PC-9 (cell line): ENCODE measurements around the gene OR52E6. TPM values are rescaled to one million over a fixed set of nuclear protein-coding genes. Genes with fewer than 3 reads are reported as not detected.

Experiments used
- BruUV-seq: library from RNA; stranded (reverse); fragments of 400-500 nt; replicated peaks from 2 replicates; lab custom pipeline; 2021; lab: Mats Ljungman, UMichigan
- CTCF ChIA-PET: fragments of 300-600 bp; sonication (Branson Sonifier 250); formaldehyde crosslinking; loops from one replicate; lab custom pipeline; 2022; ENCODE audit warnings: antibody characterized with exemption; lab: Charles Lee
- POLR2A ChIA-PET: fragments of 300-600 bp; sonication (Branson Sonifier 250); formaldehyde crosslinking; loops from one replicate; lab custom pipeline; 2022; ENCODE audit warnings: antibody characterized with exemption; ENCODE audit not compliant: unreplicated experiment; lab: Charles Lee
- DNase-seq, 2 experiments: peaks; one replicate each; pipeline versions ENCODE4 v3.0.0 to v3.0.0-alpha.2; 2015 to 2022; ENCODE audit warnings: mixed read lengths in 1 of 2
- H2AFZ ChIP-seq: fragments of 200-600 bp; sonication (generic); 2 replicates; pipeline ENCODE4 v1.8.1; 2017; ENCODE audit warnings: antibody characterized with exemption
- H3F3A ChIP-seq: fragments of 200-600 bp; sonication (generic); 2 replicates; pipeline ENCODE4 v1.8.1; 2017; ENCODE audit warnings: antibody characterized with exemption, mild to moderate bottlenecking, low read depth; ENCODE audit not compliant: insufficient read depth
- H3K27ac ChIP-seq: fragments of 200-600 bp; sonication (generic); 2 replicates; pipeline ENCODE4 v1.6.1; 2016; ENCODE audit warnings: mixed run types
- H3K27me3 ChIP-seq: fragments of 200-600 bp; sonication (generic); 2 replicates; pipeline ENCODE4 v1.6.1; 2016; ENCODE audit warnings: low read depth, mixed run types; ENCODE audit not compliant: insufficient read depth
- H3K36me3 ChIP-seq: fragments of 200-600 bp; sonication (generic); 2 replicates; pipeline ENCODE4 v1.6.1; 2016; ENCODE audit warnings: low read depth, mixed run types
- H3K4me1 ChIP-seq: fragments of 200-600 bp; sonication (generic); replicated peaks from 2 replicates; pipeline ENCODE4 v1.6.1; 2016; ENCODE audit warnings: mixed run types; ENCODE audit not compliant: insufficient read depth
- H3K4me2 ChIP-seq: fragments of 200-600 bp; sonication (generic); 2 replicates; pipeline ENCODE4 v1.6.1; 2017; ENCODE audit warnings: mixed run types
- H3K4me3 ChIP-seq: fragments of 200-600 bp; sonication (generic); 2 replicates; pipeline ENCODE4 v1.6.1; 2016; ENCODE audit warnings: mixed run types
- H3K79me2 ChIP-seq: fragments of 200-600 bp; sonication (generic); 2 replicates; pipeline ENCODE4 v1.6.1; 2017; ENCODE audit warnings: low read depth, mixed run types
- H3K9me2 ChIP-seq: fragments of 200-600 bp; sonication (generic); 2 replicates; pipeline ENCODE4 v1.8.1; 2017; ENCODE audit warnings: mild to moderate bottlenecking; ENCODE audit not compliant: insufficient read depth
- H3K9me3 ChIP-seq: fragments of 200-600 bp; sonication (generic); 2 replicates; pipeline ENCODE4 v1.8.1; 2016; ENCODE audit warnings: low read depth; ENCODE audit not compliant: insufficient read depth
- H4K20me1 ChIP-seq: fragments of 200-600 bp; sonication (generic); 2 replicates; pipeline ENCODE4 v1.8.1; 2017; ENCODE audit not compliant: insufficient read depth
- EZH2 ChIP-seq: fragments of 200-600 bp; sonication (generic); IDR thresholded peaks from 2 replicates; pipeline ENCODE4 v1.8.0; 2017; ENCODE audit warnings: antibody characterized with exemption, low read depth
- intact Hi-C: fragments of 100-400 bp; cut with micrococcal nuclease; formaldehyde crosslinking; loops from one replicate; pipeline ENCODE4 v1.10.0; 2022; ENCODE audit not compliant: unreplicated experiment
- total RNA-seq: library from RNA; stranded (reverse); gene quantifications from 2 replicates; pipeline ENCODE4 v1.2.3, GENCODE V29; 2021
- TF ChIP-seq, protein P1 (sequence below): fragments of 200-600 bp; sonication (generic); conservative IDR thresholded peaks from 2 replicates; pipeline ENCODE4 v1.6.1; 2017; ENCODE audit warnings: mixed run types, antibody characterized with exemption, mild to moderate bottlenecking, moderate library complexity

OR52E6 gene
- total RNA-seq, 1 experiment from 2014 or later: not detected

DNA sequence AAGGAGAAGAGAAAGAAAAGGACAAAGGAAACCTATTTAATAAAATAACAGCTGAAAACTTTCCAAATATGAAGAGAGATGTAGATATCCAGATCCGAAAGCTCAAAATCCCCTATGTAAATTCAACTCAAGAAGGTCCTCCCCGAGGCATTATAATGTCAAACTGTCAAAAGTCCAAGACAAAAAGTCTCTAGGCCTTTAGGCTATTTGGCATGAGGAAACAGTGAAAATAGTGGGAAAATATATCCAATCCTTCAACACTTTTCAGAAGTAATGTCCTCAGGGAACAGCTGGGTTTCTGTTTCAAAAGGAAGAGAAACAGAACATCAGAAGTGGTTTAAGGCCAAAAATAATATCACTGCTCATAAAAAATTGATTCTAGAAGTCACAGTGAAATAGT lies 36.9 kb upstream of the OR52E6 start:
- Histone ChIP-seq H2AFZ (no peak overlapping the region), H4K20me1 (no peaks in the 10 kb centered on the region), H3K27ac (no peak overlapping the region), H3K9me3 (no peaks in the 10 kb centered on the region), H3F3A (no peaks in the 10 kb centered on the region), H3K4me1 (no peaks in the 10 kb centered on the region), H3K9me2 (no peaks in the 10 kb centered on the region), H3K27me3 (no peaks in the 10 kb centered on the region), H3K36me3 (no peaks in the 10 kb centered on the region), H3K4me2 (no peak overlapping the region), H3K4me3 (no peak overlapping the region), H3K79me2 (no peaks in the 10 kb centered on the region)
- ChIA-PET POLR2A (no interaction called here), CTCF (no interaction called here)
- intact Hi-C loops: no loop called here
- no TSS peak for BruUV-seq
- no peak for DNase-seq
- TF ChIP-seq, protein P1, sequence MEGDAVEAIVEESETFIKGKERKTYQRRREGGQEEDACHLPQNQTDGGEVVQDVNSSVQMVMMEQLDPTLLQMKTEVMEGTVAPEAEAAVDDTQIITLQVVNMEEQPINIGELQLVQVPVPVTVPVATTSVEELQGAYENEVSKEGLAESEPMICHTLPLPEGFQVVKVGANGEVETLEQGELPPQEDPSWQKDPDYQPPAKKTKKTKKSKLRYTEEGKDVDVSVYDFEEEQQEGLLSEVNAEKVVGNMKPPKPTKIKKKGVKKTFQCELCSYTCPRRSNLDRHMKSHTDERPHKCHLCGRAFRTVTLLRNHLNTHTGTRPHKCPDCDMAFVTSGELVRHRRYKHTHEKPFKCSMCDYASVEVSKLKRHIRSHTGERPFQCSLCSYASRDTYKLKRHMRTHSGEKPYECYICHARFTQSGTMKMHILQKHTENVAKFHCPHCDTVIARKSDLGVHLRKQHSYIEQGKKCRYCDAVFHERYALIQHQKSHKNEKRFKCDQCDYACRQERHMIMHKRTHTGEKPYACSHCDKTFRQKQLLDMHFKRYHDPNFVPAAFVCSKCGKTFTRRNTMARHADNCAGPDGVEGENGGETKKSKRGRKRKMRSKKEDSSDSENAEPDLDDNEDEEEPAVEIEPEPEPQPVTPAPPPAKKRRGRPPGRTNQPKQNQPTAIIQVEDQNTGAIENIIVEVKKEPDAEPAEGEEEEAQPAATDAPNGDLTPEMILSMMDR: no peak
- TF ChIP-seq EZH2: no peak

DNA sequence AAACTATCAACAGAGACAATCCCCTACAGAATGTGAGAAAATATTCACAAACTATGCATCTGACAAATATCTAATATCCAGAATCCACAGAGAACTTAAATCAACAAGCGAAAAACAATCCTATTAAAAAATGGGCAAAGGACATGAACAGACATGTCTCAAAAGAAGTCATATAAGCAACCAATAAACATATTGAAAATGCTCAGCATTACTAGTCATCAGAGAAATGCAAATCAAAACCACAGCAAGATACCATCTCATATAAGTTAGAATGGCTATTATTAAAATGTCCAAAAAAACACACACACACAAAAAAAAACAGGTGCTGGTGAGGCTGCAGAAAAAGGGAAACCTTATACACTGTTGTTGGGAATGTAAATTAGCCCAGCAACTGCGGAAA lies 24.1 kb upstream of the OR52E6 start:
- DNase-seq: no peak
- Histone ChIP-seq H3K9me3 (no peaks in the 10 kb centered on the region), H4K20me1 (no peaks in the 10 kb centered on the region), H3K9me2 (no peaks in the 10 kb centered on the region), H3K27me3 (no peaks in the 10 kb centered on the region), H3K79me2 (no peaks in the 10 kb centered on the region), H3F3A (no peaks in the 10 kb centered on the region), H3K36me3 (no peaks in the 10 kb centered on the region), H2AFZ (no peak overlapping the region), H3K4me2 (no peak overlapping the region), H3K4me3 (no peak overlapping the region), H3K4me1 (no peaks in the 10 kb centered on the region), H3K27ac (no peak overlapping the region)
- BruUV-seq: no TSS peak
- intact Hi-C loops: no loop called here
- ChIA-PET CTCF (no interaction called here), POLR2A (no interaction called here)
- TF ChIP-seq, protein P1: no peak
- TF ChIP-seq EZH2: no peak

DNA sequence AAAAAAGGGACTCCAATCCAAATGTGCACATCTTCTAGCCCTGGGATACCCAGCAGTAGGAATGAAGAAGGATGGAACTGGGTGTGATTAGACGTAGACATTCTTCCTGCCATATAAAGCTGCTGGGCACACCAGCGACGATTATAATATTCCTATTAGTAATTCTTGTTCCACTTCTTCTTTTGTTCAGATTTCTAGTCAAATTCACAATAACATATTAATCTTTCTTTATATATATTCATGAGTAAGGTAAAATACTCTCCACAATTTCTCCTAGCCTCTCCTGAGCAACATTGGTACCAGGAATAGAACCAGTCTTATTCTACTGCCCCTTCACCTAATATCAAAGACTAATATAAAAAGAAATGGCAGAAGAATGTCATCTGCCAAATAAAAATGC lies 15.9 kb upstream of the OR52E6 start, which contains the start of gene OR52E8:
OR52E8 (minus strand) TSS at position 101 of the 400 bp plus-strand sequence; CDS start at position 101, 0 bp downstream.
- Histone ChIP-seq H4K20me1 (no peaks in the 10 kb centered on the region), H3K4me2 (no peak within 1 kb of the TSS), H3K79me2 (no peaks in the 10 kb centered on the region), H3K27me3 (no peaks in the 10 kb centered on the region), H2AFZ (no peak within 1 kb of the TSS), H3K27ac (no peak within 1 kb of the TSS), H3K9me2 (no peaks in the 10 kb centered on the region), H3K9me3 (no peaks in the 10 kb centered on the region), H3K4me3 (no peak within 1 kb of the TSS), H3K36me3 (no peaks in the 10 kb centered on the region), H3F3A (no peaks in the 10 kb centered on the region), H3K4me1 (no peaks in the 10 kb centered on the region)
- no TSS peak for BruUV-seq
- ChIA-PET POLR2A (no interaction called here), CTCF (no interaction called here)
- DNase-seq: no peak
- intact Hi-C loops: no loop called here
- no peak for TF ChIP-seq EZH2
- TF ChIP-seq, protein P1: no peak
